Tongue (tissue), 2 donors: ENCODE measurements around the gene MRPL36. TPM values are rescaled to one million over a fixed set of nuclear protein-coding genes. Genes with fewer than 3 reads are reported as not detected.

ENCODE experiments used
- DNase-seq: peaks from one replicate; pipeline ENCODE4 v3.0.0-alpha.2; 2015
- total RNA-seq: library from RNA; depleted of rRNA; stranded (reverse); fragments of >200 nt; gene quantifications from one replicate; pipeline ENCODE4 v1.2.3, GENCODE V29; 2014

The MRPL36 gene
- total RNA-seq, 1 donor from 2014 or later: 28.7 TPM

- DNase-seq: no peak
Observed at GRCh38 chr5:1749346-1750124, 50.1 kb downstream of the MRPL36 start.

- DNase-seq: no peak
Observed at GRCh38 chr5:1748845-1749244, 50.8 kb downstream of the MRPL36 start.

Other genes starting within 250 kb of the MRPL36 start
- gene NDUFS6, start 1.6 kb upstream of the MRPL36 start, total RNA-seq: 51.6 TPM
- 2.5 TPM for gene IRX4, start 83.1 kb upstream of the MRPL36 start, total RNA-seq